Measurements from ENCODE around the gene APBB2.
"Not testable (repeated sequence)": the region's sequence is repeated elsewhere in the genome, so short reads cannot be mapped to it uniquely, and the experiment has no call there.

The APBB2 gene

DNA sequence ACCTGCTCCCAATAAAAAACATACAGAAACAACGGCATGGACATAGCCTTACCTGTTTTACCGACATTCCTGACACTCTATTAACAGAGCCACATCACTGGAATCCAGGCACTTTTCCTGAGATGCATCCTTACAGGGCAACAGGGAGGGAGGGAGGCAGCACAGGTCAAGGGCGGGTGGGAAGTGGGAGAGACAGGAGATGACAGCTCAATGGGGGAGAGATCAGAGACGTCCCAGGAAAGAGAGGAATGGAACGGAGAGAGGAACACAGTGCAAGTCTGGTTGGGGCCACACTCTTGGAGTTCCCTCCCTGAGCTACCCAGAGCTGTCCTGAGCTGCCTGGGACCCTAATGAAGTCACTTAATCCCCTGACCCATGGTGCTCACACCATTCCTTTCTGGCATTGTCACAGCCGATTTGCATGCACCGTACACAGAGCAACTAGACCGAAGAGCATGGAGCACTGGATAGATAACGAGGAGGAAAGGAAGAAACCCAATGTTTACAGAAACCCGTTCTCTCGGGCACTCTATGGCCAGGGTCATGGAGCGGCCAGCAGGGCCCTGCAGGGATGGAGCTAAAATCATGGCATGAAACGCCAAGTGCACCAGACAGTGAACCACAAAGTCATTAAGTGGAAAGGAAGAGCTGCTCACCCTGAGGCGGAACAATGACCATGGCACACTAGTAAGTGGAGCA is 371.5 kb downstream of the APBB2 start:
- no peak for DNase-seq

DNA sequence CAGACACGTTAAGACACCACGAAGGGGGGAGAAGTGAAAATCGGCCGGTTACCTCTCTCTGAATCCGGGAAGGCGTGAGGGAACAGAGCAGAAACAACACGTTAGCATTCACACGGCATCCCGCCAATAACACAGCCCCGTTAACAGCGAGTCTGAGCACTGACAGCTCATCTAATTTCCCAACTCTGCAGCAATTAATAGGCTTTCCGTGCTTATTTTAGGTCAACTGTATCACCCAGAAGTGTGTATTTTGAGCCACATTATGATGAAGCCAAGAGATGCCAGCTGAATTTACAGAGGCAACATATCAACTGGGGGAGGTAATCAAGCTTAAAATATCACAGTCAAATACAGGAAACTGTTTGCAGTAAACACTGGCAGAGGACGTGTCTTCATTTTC is 372.0 kb downstream of the APBB2 start:
- no peak for DNase-seq

DNA sequence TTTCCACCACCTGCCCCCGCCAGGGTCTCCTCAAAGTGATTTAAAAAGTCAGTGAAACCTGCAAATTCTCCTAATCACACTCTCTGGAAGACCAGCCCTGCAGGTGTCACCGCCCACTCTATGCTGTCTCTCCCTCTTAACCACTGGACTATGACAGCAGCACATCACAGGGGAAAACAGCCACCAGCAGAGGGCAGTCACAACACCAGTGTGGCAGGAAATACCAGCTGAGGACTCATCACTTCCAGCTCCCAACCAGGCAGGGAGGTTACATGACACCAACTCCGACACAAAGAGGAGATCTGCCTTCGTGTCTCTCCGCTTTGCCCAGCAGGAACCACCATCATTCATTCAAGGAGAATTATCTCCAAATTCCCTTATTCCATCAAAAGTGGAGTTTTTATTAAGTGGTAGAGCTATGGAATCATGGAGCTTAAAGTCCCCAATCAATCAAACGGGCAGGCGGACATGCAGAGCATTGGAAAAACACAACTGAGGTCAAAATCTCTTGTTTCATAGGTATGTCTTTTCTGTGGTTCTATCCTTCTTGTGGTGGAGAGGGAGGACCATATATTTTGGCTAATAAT is 373.3 kb downstream of the APBB2 start:
- peak; percentile 41 for DNase-seq

DNA sequence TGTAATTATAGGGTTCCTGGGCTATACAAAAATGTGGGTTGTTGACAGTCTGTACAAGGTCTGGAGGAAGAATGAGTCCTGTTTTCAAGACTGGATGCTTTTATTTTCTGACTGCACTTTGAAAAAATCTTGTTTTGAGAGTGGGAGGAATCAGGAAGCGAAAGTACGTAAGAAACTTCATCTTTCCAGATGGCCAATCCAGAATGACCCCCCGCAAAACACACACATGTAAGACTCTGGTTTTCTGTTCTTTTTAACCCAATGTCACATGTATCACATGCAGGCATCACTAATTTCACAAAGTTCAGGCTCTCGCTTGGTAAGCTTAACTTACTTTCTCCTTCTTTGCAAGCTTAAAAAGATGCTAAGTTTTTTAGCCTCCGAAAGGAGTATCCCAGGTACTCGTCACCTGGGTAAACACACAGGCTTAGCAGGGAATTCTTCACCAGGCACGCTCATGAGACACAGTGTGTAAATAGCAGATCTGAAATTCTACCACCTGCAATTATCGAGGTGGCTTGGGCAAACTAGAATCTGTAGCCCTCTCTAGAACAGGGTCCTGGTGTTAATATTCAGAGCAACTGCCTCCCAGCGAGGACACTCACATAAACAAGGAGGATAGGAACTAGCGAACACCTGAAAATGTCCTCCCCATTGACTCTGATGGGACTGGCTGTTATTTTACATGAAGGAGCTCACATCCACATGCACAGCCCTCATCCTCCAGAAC is 373.9 kb downstream of the APBB2 start:
- no peak for DNase-seq

DNA sequence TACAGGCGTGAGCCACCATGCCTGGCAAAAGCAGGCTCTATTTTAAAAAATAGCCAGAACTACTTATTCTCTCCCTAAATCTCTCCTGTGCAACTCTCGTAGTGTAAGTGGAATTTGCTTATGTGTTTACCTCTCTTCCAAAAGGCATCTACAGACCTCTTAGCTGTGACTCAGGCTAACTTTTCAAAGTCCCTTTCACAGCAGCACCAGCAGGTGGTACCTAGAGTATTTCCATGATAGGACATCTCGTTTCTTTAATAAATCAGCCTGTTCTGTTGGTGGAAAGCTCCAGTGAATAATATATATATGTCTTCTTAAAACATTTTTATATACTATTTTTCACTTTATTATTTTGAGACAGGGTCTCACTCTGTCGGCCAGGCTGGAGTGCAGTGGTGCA is 375.6 kb downstream of the APBB2 start:
- no peak for DNase-seq

DNA sequence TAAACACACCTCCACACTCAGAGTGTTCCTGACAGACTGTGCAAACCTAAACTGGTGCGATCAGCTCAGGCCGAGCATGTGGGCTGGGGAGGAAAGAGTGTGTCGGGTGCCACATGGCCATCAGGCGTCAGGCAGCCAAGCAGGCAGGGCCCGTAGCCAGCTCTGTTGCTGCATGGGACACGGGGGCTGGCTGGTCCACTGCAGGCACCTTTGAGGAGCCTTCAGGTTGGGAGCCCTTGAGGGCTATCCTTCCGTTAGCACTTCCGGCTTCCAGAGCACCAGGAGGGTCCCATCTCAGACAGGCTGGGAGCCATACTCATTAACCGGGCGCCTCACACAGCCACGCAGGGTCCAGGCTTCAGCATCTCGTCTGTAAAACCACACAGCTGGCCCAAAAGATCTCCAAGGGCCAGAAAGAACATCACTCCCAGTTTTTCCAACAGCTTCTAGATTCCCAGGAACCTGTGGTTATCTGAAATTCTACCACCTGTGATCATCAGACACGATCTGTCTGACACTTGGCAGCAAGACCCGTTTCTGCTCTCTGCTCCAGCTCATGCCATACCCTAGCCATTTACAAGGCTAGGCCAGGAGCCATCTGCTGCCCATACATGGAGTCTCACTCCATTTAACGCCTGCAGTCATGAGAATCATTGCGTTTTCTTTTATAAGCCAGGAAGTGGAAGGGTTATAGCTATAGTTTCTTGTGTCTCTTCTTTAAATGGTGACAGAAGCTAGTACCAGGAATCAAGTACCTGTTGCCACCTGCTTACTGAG is 377.1 kb downstream of the APBB2 start:
- no peak for DNase-seq

DNA sequence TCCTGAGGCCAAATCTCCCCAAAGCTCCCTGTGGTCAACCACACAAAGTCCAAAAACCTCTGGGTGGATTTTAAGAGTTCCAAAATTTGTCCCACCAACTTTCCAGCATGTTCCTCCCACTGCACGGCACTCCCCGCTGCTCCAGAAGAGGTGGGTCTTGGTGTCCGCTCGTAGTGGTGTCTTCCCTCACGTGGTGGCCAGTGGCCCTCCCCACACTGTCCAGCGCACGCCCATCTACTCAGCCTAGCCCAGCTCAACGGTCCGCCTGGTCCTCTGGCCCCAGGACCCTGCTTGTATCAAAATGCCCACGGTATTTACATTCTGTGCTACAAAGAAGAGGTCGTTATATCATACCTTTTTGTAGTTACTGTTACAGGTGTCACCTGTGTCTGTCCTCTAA is 381.1 kb downstream of the APBB2 start:
- DNase-seq: no peak

DNA sequence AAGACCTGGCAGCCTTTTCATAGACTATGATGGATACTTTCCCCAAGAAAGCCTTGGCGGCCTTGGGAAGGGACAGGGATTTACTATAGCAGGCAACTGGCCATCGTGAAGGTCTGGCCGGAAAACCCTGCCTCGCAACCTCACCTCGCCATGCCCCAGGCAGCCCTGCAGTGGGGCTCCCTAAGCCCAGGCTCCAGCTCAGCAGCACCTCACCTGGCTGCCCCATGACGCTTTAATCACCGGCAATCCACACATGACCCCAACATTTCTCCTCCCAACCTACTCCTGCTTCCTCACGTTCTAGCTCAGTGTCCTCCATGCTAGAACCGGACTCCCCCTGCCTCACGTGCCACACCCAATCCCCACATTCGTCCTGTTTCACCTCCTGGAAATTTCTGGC is 382.2 kb downstream of the APBB2 start:
- no peak for DNase-seq

DNA sequence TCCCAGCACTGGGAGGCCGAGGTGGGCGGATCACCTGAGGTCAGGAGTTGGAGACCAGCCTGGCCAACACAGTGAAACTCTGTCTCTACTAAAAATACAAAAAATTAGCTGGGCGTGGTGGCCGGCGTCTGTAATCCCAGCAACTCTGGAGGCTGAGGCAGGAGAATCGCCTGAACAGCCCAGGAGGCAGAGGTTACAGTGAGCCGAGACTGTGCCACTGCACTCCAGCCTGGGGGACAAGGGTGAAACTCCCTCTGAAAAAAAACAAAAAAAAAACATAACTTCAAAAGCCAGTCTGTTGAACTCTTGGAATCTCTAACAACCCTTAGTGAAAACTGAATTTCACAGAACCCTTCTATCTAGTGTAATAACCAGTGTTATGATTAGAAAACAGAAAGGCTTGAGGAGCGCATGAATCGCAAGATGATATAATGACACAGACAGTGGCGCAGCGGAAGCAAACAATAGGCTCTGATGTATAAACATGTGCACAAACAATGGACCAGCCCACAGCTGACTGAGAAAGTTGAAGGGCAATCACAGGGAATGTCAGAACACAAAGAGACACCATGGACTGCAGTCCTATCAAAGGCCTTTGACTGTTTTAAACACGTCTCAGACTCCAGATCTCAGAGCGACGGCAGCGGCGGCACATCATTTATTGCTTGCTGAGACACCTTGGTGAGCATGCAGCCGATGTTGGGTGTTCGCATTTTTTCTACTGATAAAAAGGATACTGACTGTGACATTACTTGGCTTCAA is 383.0 kb downstream of the APBB2 start:
- no peak for DNase-seq

DNA sequence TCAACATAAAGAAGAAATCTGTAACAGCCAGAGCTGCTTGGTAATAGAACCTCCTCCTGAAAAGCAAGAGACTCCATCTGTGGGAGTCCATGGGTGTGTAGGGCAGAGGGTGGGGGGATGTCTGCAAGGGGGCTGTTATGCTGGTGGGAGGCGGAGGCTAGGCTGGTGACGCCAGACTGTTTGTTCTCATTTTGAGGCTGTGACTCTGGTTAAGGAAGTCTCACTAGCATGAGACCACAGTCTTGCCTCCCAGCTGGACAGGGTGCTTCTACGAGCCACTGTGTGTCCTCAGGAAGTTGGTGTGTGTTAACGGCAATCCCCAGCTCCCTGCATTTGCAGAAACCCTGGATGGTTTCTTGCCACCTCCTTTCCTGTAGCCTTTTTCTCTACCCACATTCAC is 384.8 kb downstream of the APBB2 start:
- DNase-seq: no peak

DNA sequence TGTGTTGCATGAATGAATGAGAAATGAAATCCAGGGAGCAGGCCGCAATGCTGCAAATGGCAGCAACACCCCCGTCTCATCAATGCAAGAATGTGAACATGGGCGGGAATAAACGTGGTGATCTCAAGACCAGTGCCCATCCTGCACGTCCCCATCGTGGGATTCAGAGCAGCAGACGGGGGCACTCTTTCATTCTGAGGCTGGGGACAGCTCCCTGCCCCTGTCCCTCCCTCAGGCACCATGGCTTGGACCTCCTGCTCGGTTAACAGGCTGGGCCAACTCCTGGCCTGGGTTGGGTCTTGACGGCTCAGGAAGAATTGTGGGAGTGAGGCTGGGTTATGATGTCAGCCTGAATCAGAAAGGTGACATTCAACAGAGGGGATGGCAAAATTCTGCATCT is 385.7 kb downstream of the APBB2 start:
- no peak for DNase-seq

DNA sequence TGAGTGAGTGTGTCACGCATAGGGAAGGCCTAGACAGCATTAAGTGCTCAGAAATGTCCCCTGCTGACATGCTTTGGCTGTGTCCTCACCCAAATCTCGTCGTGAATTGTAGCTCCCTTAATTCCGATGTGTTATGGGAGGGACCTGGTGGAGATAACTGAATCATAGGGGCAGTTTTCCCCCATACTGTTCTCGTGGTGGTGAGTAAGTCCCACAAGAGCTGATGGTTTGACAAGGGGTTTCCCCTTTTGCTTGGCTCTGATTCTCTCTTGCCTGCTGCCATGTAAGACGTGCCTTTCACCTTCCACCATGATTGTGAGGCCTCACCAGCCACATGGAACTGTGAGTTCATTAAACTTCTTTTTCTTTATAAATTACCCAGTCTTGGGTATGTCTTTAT is 386.6 kb downstream of the APBB2 start:
- no peak for DNase-seq

DNA sequence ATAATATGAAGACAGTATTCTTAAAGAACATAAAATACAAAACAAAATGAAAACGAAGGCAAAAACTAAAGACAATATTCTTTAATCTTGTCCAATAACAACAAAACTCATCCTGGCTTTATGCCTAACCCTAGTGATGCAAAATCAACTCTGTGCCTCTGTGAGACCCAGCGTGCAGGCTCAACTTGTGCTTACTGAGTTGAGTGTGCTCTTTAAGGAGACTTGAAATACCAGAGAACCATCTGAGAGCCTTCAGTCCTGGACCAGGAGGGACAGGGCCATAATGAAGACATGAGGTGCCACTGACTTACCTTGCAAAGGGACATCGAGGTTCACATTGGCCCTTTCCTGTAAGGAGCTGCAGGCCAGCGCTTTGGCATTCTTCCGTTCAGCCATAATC is 387.5 kb downstream of the APBB2 start:
- DNase-seq: no peak

DNA sequence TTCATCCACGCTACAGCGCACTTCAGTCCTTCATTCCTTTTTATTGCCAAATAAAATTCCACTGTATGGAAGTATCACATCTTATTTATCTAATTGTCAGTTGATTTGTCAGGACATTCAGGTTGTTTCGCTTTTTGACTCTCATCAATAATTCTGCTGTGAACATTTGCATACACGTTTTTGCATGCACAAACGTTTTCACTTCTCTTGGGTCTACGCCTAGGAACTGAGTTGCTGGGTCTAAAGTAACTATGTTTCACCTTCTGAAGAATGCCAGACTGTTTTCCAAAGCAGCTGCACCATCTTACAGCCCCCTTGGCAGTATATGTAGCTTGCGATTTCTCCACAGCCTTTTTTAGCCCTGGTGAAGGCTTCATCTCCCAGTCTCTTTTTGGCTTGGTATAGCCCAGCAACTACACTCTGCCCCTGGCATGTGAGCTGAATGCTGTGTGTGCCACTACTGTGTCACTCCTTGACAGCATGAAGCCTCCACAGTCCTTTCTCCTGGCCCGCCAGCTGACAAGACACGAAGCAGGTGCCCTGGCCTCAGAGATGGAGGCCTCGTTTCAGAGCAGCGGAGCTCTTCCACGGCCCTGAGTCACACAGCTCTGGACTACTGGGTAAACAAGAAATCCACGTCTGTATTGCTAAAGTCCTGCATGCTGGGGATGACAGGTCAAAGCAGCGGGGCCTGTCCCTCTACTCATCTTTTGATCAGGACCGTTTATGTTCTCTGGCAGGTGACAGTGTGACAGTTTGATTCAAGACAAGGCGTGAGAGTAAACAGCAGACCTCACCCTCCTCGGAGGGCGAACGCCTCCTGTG is 389.1 kb downstream of the APBB2 start:
- no peak for DNase-seq

DNA sequence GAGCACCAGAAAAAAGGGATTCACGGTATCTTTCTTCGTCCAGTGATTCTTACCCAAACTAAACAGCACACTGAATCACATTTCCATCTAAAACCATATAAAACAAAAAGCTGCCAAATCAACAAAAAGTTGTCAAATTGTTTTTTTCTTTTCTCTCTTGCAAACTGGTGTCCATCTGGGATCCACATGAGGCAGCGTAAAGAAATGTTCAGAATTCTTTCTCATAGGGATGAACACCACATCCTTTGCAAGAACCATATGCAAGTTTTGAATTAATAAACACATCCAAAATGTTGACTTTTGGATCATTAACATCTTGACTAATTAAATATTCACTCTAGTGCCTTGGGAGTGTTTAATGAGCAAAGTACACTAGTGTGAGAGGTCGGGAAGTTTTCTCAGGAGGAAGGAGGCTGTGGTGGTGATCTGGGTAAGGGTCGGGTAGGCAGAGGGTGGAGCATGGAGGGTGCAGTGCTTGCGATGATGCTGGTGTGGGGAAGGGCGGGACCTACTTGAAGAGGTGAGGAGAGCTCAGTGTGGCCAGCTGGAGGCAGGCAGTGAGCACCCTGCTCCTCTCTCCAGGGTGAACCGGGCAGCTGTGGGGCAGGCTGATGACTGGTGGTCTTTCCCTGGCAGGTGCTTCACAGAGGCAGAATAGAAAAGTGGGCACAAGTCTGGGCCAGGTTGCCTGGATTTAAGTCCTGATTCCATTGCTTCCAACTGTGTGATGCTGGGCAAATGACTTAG is 391.7 kb downstream of the APBB2 start:
- DNase-seq: no peak

DNA sequence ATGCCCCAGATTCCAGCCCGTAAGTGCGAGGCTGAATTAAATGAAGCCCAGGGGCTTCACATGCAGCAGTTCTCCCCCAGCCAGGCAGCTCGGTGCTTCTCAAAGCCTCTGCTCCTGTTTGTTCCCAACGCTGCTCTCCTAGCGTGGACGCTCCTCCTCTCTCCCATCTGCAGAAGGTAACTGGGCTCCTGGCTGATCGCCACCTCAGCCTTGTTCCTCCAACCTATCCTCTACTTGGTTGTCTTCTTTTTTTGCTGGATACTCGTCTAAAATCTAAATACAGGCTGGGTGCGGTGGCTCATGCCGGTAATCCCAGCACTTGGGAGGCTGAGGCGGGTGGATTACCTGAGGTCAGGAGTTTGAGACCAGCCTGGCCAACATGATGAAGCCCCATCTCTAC is 394.2 kb downstream of the APBB2 start:
- no peak for DNase-seq

DNA sequence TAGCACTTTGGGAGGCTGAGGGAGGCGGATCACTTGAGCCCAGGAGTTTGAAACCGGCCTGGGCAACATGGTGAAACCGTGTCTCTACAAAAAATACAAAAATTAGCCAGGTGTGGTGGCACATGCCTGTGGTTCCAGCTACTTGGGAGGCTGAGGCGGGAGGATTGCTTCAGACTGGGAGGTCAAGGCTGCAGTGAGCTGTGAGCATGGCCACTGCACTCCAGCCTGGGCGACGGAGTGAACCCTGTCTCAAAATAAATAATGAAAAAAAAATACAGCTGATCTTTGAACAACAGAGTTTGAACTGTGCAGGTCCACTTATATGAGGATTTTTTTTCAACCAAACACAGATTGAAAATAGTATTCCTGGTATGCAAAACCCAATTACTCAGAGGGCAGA is 397.2 kb downstream of the APBB2 start:
- not testable (repeated sequence) for DNase-seq

DNA sequence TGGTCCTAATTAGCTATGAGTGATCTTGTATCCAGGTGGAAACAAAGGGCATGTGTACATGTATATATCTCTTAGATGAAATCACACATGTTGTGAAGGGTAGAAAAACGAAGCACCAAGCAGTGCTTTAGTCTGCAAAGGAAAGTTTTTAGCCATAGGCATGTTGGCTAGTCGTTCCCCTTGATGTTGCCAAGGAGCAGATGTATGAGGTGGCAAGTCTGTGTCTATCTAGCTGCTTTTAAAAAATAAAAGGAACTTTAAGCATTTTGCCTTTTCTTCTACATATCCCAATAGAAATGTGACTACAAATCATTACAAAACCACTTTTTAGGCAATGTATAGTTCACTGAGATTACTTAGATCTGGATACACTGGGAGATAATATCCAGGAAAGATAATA is 401.5 kb downstream of the APBB2 start:
- no peak for DNase-seq

DNA sequence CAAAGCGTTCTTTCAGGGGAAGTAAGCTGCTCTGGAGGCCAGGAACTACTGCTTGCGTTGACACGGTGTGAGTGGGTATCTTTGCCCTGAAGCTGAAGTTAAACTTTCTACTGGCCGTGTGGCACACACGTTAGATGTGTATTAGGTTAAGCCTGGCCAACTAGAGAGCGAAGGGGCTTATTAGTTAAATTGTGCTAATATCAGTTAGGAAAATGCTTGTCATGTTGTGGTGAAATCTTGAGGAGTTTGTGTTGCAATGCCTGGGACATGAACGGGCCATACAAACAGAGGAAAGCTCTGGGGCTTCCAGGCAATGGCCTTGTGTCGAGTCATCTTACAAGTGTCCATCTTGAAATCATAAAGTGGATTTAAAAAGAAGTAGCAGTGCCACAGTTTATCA is 402.0 kb downstream of the APBB2 start:
- no peak for DNase-seq

DNA sequence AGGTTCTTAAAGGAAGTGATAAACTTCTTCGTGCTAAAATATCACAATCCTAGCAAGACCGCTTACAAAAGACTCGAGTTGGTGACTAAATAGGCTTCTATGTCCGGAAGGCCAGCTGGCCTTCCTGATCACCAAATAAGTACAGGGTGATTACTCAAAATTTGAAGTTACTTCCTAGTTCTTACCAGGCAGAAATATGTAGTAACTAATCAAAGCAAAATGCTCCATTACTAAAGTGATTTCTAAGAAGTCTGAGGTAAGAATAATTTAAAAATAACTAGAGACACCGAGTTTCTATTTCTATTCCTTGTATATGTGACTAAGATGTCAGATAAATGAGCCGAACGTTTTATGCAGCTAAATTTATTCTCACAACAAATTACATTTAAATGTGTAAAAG is 402.4 kb downstream of the APBB2 start:
- DNase-seq: no peak

DNA sequence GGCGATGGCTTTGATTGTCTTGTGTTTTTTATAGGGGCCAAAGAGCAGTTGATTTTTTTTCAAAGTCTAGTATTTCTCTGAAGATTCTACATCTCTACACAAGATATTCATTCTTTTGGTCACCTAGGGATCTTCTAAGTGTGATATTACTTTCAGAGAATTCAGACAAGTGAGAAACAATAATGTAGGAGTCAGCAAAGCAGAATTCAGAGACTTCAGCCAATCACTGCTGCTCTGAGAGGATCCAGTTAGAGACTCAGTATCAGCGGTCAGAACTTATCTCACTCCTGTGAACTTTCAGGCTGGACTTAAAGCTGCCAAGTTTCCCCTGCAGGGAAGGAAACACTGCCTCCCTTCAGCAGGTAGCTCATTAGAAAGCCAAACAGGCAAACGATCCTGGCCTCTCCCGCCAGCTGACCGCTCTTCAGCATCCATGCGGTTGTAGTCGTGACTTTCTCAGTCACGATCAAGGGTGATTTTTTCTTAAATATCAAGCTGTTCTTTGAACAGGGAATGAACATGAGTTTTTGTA is 405.4 kb downstream of the APBB2 start:
- no peak for DNase-seq
